ENCODE measurements around the gene SLC46A3.

DNA sequence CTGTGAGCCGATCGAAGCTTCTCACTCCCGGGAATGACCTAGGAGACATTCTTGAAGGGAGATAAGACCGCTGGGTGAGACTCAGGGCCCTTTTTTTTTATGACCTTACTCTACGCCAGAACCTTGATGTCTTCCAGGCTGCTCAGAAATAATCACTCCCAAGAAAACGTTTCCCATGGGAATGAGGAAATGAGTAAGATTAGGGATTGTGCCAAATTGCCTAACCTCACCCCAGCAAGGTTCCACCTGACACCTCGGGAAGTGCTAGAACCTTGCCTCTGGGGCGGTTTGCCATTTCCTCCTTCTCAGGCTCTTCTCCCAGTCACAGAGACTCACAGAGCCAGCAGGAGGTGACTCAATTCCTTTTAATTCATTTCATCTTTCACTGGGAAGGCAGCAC lies 2.3 kb downstream of the SLC46A3 start:
- TF ChIP-seq CTCF (IDR thresholded peaks at IDR 0.05), result no peak
- no peak for TF ChIP-seq EZH2 (IDR thresholded peaks at IDR 0.05; ENCODE audit: borderline replicate concordance, insufficient read depth, low read depth, low read length, poor library complexity, severe bottlenecking)
